ENCODE results near the gene PTPRZ1. TPM values are rescaled to one million over a fixed set of nuclear protein-coding genes. Genes with fewer than 3 reads are reported as not detected.

PTPRZ1 gene
- total RNA-seq, 4 donors from 2014 or later, result 3.5 to 26.4 (median 11.0) TPM

GRCh38 chr7:122070834-122071233 lies 197.9 kb downstream of the PTPRZ1 start:
- 87 to 88% methylated on average over 3 of the region's 3 CpGs for WGBS, 2 donors
- Histone ChIP-seq H3K9me3 (no peaks in the 10 kb centered on the region), H3K27me3 (no peaks in the 10 kb centered on the region), H3K4me3 (no peak overlapping the region), H3K27ac (no peak overlapping the region), H3K4me1 (no peaks in the 10 kb centered on the region), H3K36me3 (peaks cover 0 to 30% (median 0%) of the 10 kb centered on the region in 3 donors)
- no peak for DNase-seq (ENCODE audit: low spot score in 2 of 2)
- no peak for TF ChIP-seq POLR2A (IDR thresholded peaks at IDR 0.05)
- TF ChIP-seq CTCF (IDR thresholded peaks at IDR 0.05), result no peak
- TF ChIP-seq EP300 (IDR thresholded peaks at IDR 0.05), result no peak

GRCh38 chr7:122072272-122072671 lies 199.3 kb downstream of the PTPRZ1 start:
- Histone ChIP-seq H3K36me3 (peaks cover 0 to 45% (median 0%) of the 10 kb centered on the region in 3 donors), H3K27ac (no peak overlapping the region), H3K27me3 (no peaks in the 10 kb centered on the region), H3K4me1 (no peaks in the 10 kb centered on the region), H3K4me3 (no peak overlapping the region), H3K9me3 (no peaks in the 10 kb centered on the region)
- DNase-seq (ENCODE audit: low spot score in 2 of 2), result no peak
- 96 to 97% methylated on average over 2 of the region's 2 CpGs for WGBS, 2 donors
- TF ChIP-seq POLR2A (IDR thresholded peaks at IDR 0.05), result no peak

- Histone ChIP-seq H3K27ac (no peak overlapping the region), H3K4me3 (no peak overlapping the region)
- 91% methylated on average over 6 of the region's 6 CpGs for WGBS, 2 donors
These were observed 200.1 kb downstream of the PTPRZ1 start for GRCh38 chr7:122072924-122073599.

GRCh38 chr7:122073635-122074034 lies 200.7 kb downstream of the PTPRZ1 start:
- no peak overlapping the region for H3K4me3 ChIP-seq
- no peak for DNase-seq (ENCODE audit: low spot score in 2 of 2)
- H3K27me3 ChIP-seq, result no peaks in the 10 kb centered on the region
- H3K4me1 ChIP-seq, result no peaks in the 10 kb centered on the region
- no peak for TF ChIP-seq CTCF (IDR thresholded peaks at IDR 0.05)
- no peak for TF ChIP-seq EP300 (IDR thresholded peaks at IDR 0.05)
- no peak for TF ChIP-seq POLR2A (IDR thresholded peaks at IDR 0.05)
- H3K36me3 ChIP-seq, result peaks cover 0 to 58% (median 0%) of the 10 kb centered on the region in 3 donors
- H3K27ac ChIP-seq, result no peak overlapping the region
- 87 to 89% methylated on average over 3 of the region's 3 CpGs for WGBS, 2 donors
- H3K9me3 ChIP-seq, result no peaks in the 10 kb centered on the region

More at GRCh38 chr7:122072924-122073599, 200.1 kb downstream of the PTPRZ1 start:
- Histone ChIP-seq H3K36me3 (peaks cover 0 to 53% (median 0%) of the 10 kb centered on the region in 3 donors), H3K27me3 (no peaks in the 10 kb centered on the region), H3K9me3 (no peaks in the 10 kb centered on the region), H3K4me1 (no peaks in the 10 kb centered on the region)
- DNase-seq (ENCODE audit: low spot score in 2 of 2), result no peak
- TF ChIP-seq POLR2A (IDR thresholded peaks at IDR 0.05) (no peak), CTCF (IDR thresholded peaks at IDR 0.05) (no peak), EP300 (IDR thresholded peaks at IDR 0.05) (no peak)

GRCh38 chr7:122082160-122082559 lies 209.2 kb downstream of the PTPRZ1 start:
- no peak for DNase-seq (ENCODE audit: low spot score in 2 of 2)
- no peak overlapping the region for H3K4me3 ChIP-seq
- H3K36me3 ChIP-seq, result peaks cover 0 to 87% (median 0%) of the 10 kb centered on the region in 3 donors
- H3K27me3 ChIP-seq, result no peaks in the 10 kb centered on the region
- H3K4me1 ChIP-seq, result no peaks in the 10 kb centered on the region
- H3K9me3 ChIP-seq, result no peaks in the 10 kb centered on the region
- H3K27ac ChIP-seq, result no peak overlapping the region
- TF ChIP-seq CTCF (IDR thresholded peaks at IDR 0.05) (no peak), EP300 (IDR thresholded peaks at IDR 0.05) (no peak), POLR2A (IDR thresholded peaks at IDR 0.05) (no peak)
